Measurements from ENCODE around the gene HIVEP1. TPM values are rescaled to one million over a fixed set of nuclear protein-coding genes. Genes with fewer than 3 reads are reported as not detected.

HIVEP1 gene
- 10.5 TPM for total RNA-seq (2013)
- polyA plus RNA-seq, result 1 to 10 TPM; 1.7 to 8.7 (median 2.7) TPM
- 12.1 and 14.6 TPM in 2 replicates for polyA minus RNA-seq
- 73.7 to 759 (median 191) reads per million in 11 experiments for total RNA-seq

GRCh38 chr6:12012038-12012557, at the start of gene HIVEP1:
Gene HIVEP1 (plus strand): TSS chr6:12012312. CDS start chr6:12015629, 3,317 bp downstream.
- Histone ChIP-seq H3K4me1 (ENCODE audit: control insufficient read depth in 1 of 2, insufficient read depth in 2 of 2, low read length in 2 of 2) (peaks cover 20 to 30% of the 10 kb centered on the region in 2 donors), H2AFZ (ENCODE audit: insufficient read depth, low read depth, low read length, poor library complexity, severe bottlenecking) (peak within 1 kb of the TSS; percentile 2), H3K79me2 (ENCODE audit: insufficient read depth, low read length) (peaks cover 9% of the 10 kb centered on the region), H4K20me1 (ENCODE audit: insufficient read depth, low read length) (peaks cover 4% of the 10 kb centered on the region), H3K27me3 (ENCODE audit: control insufficient read depth in 2 of 2, insufficient read depth in 2 of 2, low read length in 2 of 2) (no peaks in the 10 kb centered on the region), H3K9me3 (replicated peaks in 1 of 2; ENCODE audit: control insufficient read depth in 1 of 2, insufficient read depth in 1 of 2, low read length in 2 of 2) (peaks cover 0 to 2% of the 10 kb centered on the region in 2 donors), H3K36me3 (replicated peaks in 1 of 2; ENCODE audit: control insufficient read depth in 1 of 2, insufficient read depth in 2 of 2, low read length in 2 of 2) (peaks cover 1 to 15% of the 10 kb centered on the region in 2 donors), H3K9ac (ENCODE audit: insufficient read depth, low read length, poor library complexity, severe bottlenecking) (peak within 1 kb of the TSS; percentile 88), H3K4me3 (replicated peaks in 1 of 3; ENCODE audit: low read depth in 2 of 3, low read length in 3 of 3) (peak within 1 kb of the TSS; percentile 75 to 95 (median 86)), H3K27ac (ENCODE audit: low read depth in 1 of 2, low read length in 2 of 2) (peak within 1 kb of the TSS; percentile 92 to 97), H3K4me2 (replicated peaks; ENCODE audit: extremely low read depth, low read length, poor library complexity, severe bottlenecking) (peak within 1 kb of the TSS; percentile 81)
- peaks cover 35% of the 10 kb centered on the region for H3K4me1 Mint-ChIP-seq
- WGBS (ENCODE audit: insufficient coverage), result 0% methylated on average over 58 of the region's 78 CpGs
- intact Hi-C loops (cut with micrococcal nuclease), result loop anchor here (5.0 kb wide), 1 partner anchor 35 kb away; no protein-coding TSS in a partner anchor
- peaks cover under 1 to 5% (median 5%) of the 10 kb centered on the region in 3 donors for H3K27me3 Mint-ChIP-seq (ENCODE audit: low read depth in 3 of 3)
- peak within 1 kb of the TSS; percentile 96 to 99 for H3K4me3 Mint-ChIP-seq
- peak within 1 kb of the TSS; percentile 85 to 98 (median 96) for H3K27ac Mint-ChIP-seq
- DNase-seq, result peak in 1 of 3 donors; percentile 20
- H3K9me3 Mint-ChIP-seq, result peaks cover 0 to 9% (median 5%) of the 10 kb centered on the region in 7 donors
- TF ChIP-seq CTCF (IDR thresholded peaks at IDR 0.05), result no peak
- H3K36me3 Mint-ChIP-seq, result peaks cover 24% of the 10 kb centered on the region in 2 donors

GRCh38 chr6:11963756-11964500, 48.2 kb upstream of the HIVEP1 start:
- H3K79me2 ChIP-seq (ENCODE audit: insufficient read depth, low read length), result no peaks in the 10 kb centered on the region

More at GRCh38 chr6:11963756-11964500, 48.2 kb upstream of the HIVEP1 start:
- peak overlapping the region in 1 of 7 donors; percentile 56 for H3K27ac Mint-ChIP-seq
- TF ChIP-seq CTCF (IDR thresholded peaks at IDR 0.05), result no peak
- peaks cover 0 to 2% (median 0%) of the 10 kb centered on the region in 7 donors for H3K9me3 Mint-ChIP-seq
- H3K27me3 ChIP-seq (ENCODE audit: control insufficient read depth in 2 of 2, insufficient read depth in 2 of 2, low read length in 2 of 2), result no peaks in the 10 kb centered on the region
- H3K4me3 Mint-ChIP-seq, result no peak overlapping the region
- no peak overlapping the region for H2AFZ ChIP-seq (ENCODE audit: insufficient read depth, low read depth, low read length, poor library complexity, severe bottlenecking)
- no peak overlapping the region for H3K9ac ChIP-seq (ENCODE audit: insufficient read depth, low read length, poor library complexity, severe bottlenecking)
- DNase-seq, result no peak
- 100% methylated on average over 1 of the region's 3 CpGs for WGBS (ENCODE audit: insufficient coverage)
- no peak overlapping the region for H3K4me3 ChIP-seq (replicated peaks in 1 of 3; ENCODE audit: low read depth in 2 of 3, low read length in 3 of 3)
- H4K20me1 ChIP-seq (ENCODE audit: insufficient read depth, low read length), result no peaks in the 10 kb centered on the region
- no peaks in the 10 kb centered on the region for H3K36me3 ChIP-seq (replicated peaks in 1 of 2; ENCODE audit: control insufficient read depth in 1 of 2, insufficient read depth in 2 of 2, low read length in 2 of 2)
- H3K4me1 Mint-ChIP-seq, result peaks cover 7% of the 10 kb centered on the region
- intact Hi-C loops (cut with micrococcal nuclease), result no loop called here
- no peak overlapping the region for H3K27ac ChIP-seq (ENCODE audit: low read depth in 1 of 2, low read length in 2 of 2)
- H3K4me1 ChIP-seq (ENCODE audit: control insufficient read depth in 1 of 2, insufficient read depth in 2 of 2, low read length in 2 of 2), result no peaks in the 10 kb centered on the region
- no peaks in the 10 kb centered on the region for H3K9me3 ChIP-seq (replicated peaks in 1 of 2; ENCODE audit: control insufficient read depth in 1 of 2, insufficient read depth in 1 of 2, low read length in 2 of 2)
- no peak overlapping the region for H3K4me2 ChIP-seq (replicated peaks; ENCODE audit: extremely low read depth, low read length, poor library complexity, severe bottlenecking)
- H3K27me3 Mint-ChIP-seq (ENCODE audit: low read depth in 3 of 3), result peaks cover 0 to 7% (median 2%) of the 10 kb centered on the region in 3 donors
- H3K36me3 Mint-ChIP-seq, result no peaks in the 10 kb centered on the region
